Amniotic epithelial cell (primary cell): Measurements from ENCODE around the gene FCGR3A.

Experiments
- DNase-seq: peaks from one replicate; pipeline ENCODE4 v3.0.0-alpha.2; 2010; ENCODE audit warnings: low read depth

FCGR3A gene

DNA sequence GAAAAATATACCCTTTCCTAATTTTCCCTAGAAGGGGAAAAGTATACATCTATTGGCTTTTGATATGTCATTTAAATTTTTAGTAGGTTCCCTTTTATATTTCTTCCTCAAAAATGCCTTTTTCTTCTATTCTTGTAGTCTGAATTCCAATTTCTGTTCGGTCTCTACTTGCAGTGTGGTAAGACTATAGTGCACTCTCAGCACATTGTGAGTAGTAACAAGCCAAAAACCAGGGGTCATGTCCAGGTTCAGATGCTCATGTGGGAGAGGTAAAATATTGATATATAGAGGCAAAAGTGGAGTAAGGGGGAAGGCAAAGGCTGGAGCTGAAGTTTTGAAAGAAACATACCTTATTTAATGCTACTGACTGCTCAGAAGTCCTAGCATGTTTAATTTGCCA is 48.4 kb downstream of the FCGR3A start:
- no peak for DNase-seq

DNA sequence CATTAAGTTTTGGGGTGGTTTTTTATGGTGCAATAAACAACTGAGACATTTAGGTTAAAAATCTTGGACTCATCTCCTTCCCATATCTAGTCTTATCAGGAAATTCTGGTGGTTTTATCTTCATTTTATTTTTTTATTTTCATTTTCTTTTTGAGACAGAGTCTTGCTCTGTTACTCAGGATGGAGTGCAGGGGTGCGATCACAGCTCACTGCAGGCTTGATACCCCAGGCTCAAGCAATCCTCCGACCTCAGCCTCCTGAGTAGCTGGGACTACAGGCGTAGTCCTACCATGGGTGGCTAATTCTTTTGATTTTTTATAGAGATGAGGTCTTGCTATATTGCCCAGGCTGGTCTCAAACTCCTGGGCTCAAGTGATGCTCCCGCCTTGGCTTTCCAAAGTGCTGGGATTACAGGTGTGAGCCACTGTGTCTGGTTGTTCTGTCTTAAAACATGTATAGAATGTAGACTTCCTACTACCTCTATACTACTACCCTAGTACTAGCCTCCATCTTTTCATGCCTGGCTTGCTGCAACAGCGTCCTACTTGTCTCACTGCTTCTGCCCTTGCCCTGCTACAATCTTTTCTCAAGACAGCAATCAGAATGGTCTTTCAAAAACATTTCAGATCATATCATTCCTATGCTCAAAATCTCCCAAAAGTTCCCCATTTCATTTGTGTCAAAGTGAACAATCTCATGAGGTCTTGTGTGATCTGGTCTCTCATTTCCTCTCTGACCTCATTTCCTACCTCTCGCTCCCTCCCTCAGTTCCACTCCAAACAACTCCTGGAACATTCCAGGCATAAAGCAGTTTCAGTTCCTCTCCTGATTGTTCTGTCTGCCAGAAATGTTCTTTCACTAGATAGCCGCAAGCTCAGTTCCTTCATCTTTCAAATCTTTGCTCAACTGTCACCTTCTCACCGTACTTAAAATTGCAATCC is 50.2 kb downstream of the FCGR3A start:
- DNase-seq, result peak; percentile 36

DNA sequence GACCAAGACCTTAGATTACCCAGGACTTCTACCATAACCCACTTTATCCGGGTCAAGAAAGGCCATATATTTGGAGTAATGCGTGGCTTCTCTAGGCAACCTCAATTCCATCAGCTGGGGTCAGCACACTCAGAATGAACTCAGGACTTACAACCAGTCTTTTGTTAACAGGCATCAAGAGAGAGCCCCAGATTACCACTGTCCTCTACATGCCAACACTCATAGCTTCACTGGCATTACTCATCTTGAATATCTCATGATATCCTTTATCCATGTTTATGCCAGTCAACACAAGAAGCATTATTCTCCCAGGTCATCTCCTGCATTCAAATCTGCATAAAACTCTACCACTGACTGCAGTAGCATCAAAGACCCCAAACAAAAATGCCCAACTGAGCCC is 51.0 kb downstream of the FCGR3A start:
- DNase-seq, result no peak

DNA sequence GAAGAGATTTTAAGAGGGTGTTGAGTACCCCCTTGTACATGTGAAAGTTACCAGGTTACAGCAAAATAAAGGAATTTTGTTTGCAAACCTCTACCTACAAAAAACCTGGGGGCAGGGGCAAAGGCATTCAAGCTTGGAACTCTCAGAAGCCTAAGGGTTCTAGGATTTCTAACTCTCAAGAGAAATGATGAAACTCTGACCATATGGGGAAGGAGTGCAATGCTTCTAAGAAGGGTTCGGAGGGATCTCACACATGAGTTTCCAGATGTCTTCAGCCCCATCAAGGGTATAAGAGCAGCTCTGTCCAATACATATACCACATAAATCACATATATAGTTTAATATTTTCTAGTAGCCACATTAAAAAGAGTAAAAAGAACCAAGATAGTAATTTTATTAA is 51.7 kb downstream of the FCGR3A start:
- DNase-seq, result no peak

DNA sequence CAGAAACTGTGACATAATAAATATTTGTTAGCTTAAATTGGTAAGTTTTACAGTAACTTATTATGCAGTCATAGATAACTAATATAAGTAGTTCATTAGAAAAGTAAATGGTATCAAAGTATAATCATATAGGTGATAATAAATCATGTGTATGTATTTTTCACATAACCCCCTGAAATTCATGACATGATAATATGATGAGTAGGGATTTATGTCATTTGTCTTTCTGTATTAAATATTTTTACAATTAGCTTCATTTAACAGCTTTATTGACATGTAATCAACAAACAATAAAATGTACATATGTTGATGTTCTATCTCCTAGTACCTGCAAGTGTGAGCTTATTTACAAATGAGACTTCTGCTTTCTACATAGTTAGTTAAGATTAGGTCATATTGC is 54.1 kb downstream of the FCGR3A start:
- no peak for DNase-seq

DNA sequence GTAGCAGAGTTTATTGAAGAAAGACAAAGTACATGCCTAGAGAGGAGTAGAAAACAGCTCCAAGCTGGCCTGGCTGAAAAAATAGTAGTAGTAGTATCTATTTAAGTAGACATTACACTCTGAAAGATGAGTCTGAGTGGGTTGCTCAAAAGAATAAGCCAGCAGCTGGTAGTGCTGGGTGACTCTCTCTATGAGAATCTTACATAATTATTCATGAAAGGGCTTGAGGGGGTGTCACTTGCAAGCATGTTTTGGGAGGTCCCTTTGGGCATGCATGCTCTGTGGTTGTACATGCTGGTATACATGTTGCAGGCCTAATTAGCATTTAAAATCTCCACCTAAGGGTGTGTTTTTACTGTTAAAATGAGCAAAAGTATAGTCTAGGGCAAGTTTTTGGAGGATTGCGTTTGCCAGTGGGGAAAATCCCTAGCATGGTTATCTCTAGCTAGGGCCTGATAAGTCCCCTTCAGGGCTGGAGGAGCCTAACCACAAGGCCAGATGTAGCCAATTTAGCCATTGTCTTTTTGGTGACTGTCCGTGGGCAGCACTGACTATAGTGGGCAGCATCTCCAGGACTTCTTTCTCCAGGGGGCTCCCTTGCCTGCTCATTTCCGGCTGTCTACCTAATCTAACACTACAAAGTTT is 55.4 kb downstream of the FCGR3A start:
- no peak for DNase-seq

DNA sequence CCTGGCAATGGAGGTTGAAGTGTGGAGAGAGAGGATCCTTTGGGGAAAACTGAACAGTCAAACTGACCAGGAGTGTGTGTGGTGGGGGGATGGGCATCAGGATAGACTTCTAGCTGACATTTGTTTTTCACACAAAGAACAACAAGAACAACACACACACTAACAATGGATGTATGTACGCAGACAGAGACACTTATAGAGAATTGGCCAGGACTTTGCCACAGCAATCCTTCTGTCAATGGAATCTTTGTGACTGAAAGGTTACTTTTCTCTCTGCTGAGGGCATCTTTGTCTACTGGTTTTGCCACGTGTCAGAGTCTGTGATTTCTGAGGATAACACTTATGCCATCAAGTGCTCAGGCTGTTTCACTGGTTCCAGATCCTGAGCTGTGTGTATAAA is 56.8 kb downstream of the FCGR3A start:
- DNase-seq, result no peak
